Ishikawa (cell line): ENCODE results near the gene MT1E.

ENCODE experiments used
- CEBPB ChIP-seq: IDR thresholded peaks from 2 replicates; pipeline ENCODE4 v1.6.1; 2012
- CREB1 ChIP-seq: IDR thresholded peaks from 2 replicates; pipeline ENCODE4 v1.6.1; 2012; ENCODE audit warnings: low read depth
- EGR1 ChIP-seq: IDR thresholded peaks from 2 replicates; pipeline ENCODE4 v1.6.1; 2012
- EP300 ChIP-seq: IDR thresholded peaks from 2 replicates; pipeline ENCODE4 v1.6.1; 2012; ENCODE audit warnings: borderline replicate concordance
- FOXM1 ChIP-seq: IDR thresholded peaks from 2 replicates; pipeline ENCODE4 v1.6.1; 2012; ENCODE audit warnings: low read depth, borderline replicate concordance
- MAX ChIP-seq: IDR thresholded peaks from 2 replicates; pipeline ENCODE4 v1.6.1; 2012
- NFIC ChIP-seq: IDR thresholded peaks from 2 replicates; pipeline ENCODE4 v1.6.1; 2012
- RAD21 ChIP-seq: IDR thresholded peaks from 2 replicates; pipeline ENCODE4 v1.6.1; 2012; ENCODE audit warnings: low read depth
- REST ChIP-seq: IDR thresholded peaks from 2 replicates; pipeline ENCODE4 v1.6.1; 2012; ENCODE audit warnings: low read depth, mild to moderate bottlenecking
- TAF1 ChIP-seq: IDR thresholded peaks from 2 replicates; pipeline ENCODE4 v1.6.1; 2012; ENCODE audit warnings: low read depth, mild to moderate bottlenecking
- TCF12 ChIP-seq: IDR thresholded peaks from 2 replicates; pipeline ENCODE4 v1.6.1; 2012; ENCODE audit warnings: low read depth
- TEAD4 ChIP-seq: IDR thresholded peaks from 2 replicates; pipeline ENCODE4 v1.6.1; 2012
- USF1 ChIP-seq: IDR thresholded peaks from 2 replicates; pipeline ENCODE4 v1.6.1; 2012
- YY1 ChIP-seq: IDR thresholded peaks from 2 replicates; pipeline ENCODE4 v1.6.1; 2012; ENCODE audit warnings: low read depth
- ZBTB7A ChIP-seq: IDR thresholded peaks from 2 replicates; pipeline ENCODE4 v1.6.1; 2012; ENCODE audit warnings: low read depth

Gene MT1E

DNA sequence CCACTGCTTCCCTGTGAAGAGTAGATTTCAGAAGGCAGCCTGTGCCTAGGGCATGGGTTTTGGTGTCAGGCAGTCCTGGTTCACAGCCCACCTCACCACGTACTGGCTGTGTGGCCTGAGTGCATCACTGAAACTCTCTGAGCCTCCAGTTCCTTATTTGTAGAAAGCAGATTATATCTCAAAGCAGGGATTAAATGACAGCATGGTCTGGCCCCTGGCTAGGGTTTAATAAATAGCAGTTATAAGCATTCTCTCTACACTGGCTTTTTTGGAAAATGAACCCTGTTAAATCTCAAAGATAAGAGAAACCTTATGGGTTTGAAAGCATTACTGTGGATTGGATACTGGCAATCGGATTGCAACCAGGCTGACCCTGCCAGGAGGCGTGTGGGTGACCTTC, 4.0 kb downstream of the MT1E start:
- TF ChIP-seq USF1 = no peak
- no peak for TF ChIP-seq EP300
- no peak for TF ChIP-seq RAD21
- no peak for TF ChIP-seq YY1
- TF ChIP-seq CREB1 = no peak
- TF ChIP-seq REST = no peak
- TF ChIP-seq EGR1 = no peak
- no peak for TF ChIP-seq TEAD4
- no peak for TF ChIP-seq NFIC
- no peak for TF ChIP-seq FOXM1
- no peak for TF ChIP-seq TCF12
- no peak for TF ChIP-seq TAF1
- no peak for TF ChIP-seq CEBPB
- TF ChIP-seq MAX = no peak
- no peak for TF ChIP-seq ZBTB7A

GRCh38 chr16:56630134-56630533, 4.6 kb downstream of the MT1E start:
- TF ChIP-seq TCF12 = no peak
- no peak for TF ChIP-seq RAD21
- no peak for TF ChIP-seq NFIC
- no peak for TF ChIP-seq MAX
- TF ChIP-seq EP300 = no peak
- no peak for TF ChIP-seq FOXM1
- no peak for TF ChIP-seq EGR1

DNA sequence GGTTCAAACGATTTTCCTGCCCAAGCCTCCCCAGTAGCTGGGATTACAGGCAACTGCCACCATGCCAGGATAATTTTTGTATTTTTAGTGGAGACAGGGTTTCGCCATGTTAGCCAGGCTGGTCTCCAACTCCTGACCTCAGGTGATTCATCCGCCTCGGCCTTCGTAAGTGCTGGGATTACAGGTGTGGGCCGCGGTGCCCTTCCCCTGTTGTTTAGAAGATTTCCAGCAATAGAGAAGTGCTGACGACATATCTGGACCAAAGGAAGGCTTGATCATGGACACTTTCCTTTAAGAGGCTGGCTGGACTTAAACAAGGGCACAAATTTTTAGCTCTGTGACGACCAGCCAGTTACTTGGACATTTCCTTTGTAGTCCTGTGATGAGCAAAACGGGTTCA, 5.6 kb downstream of the MT1E start:
- no peak for TF ChIP-seq EP300
- TF ChIP-seq ZBTB7A = no peak
- TF ChIP-seq MAX = no peak
- no peak for TF ChIP-seq TAF1
- TF ChIP-seq CEBPB = no peak
- TF ChIP-seq YY1 = no peak
- TF ChIP-seq USF1 = no peak
- no peak for TF ChIP-seq TCF12
- TF ChIP-seq NFIC = no peak
- no peak for TF ChIP-seq FOXM1
- TF ChIP-seq RAD21 = no peak

DNA sequence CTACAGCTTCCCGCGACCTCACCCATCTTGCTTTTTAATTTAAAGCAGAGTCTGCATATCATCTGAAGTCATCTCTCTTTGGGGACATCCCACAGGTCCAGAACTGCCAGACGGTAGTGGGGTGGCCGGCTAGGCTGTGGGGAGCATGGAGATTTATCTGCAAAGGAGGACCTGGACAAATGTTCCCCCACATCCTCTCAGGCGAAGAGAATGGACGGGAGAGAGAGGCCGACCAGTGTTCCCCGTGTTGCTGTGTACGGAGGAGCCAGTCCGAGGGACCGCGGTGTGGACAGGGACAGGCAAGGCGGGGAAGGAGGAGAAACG, 6.2 kb downstream of the MT1E start:
- TF ChIP-seq TCF12 (no peak), REST (no peak), FOXM1 (no peak), NFIC (no peak), USF1 (no peak), EP300 (no peak), MAX (no peak), EGR1 (no peak), CREB1 (no peak), TAF1 (no peak), CEBPB (no peak)

- TF ChIP-seq TEAD4 (no peak), YY1 (no peak), NFIC (no peak), CREB1 (no peak), EP300 (no peak), TAF1 (no peak), REST (no peak), USF1 (no peak), TCF12 (no peak), FOXM1 (no peak), RAD21 (no peak), EGR1 (no peak)
These were observed 6.7 kb downstream of the MT1E start, which contains the start of gene MT1M for GRCh38 chr16:56632156-56632847. Gene MT1M (plus strand): TSS chr16:56632659. CDS start chr16:56632732, 73 bp downstream.
